ENCODE results near the gene DCAF4L1.

The DCAF4L1 gene

GRCh38 chr4:41981456-41981855, at the start of gene DCAF4L1:
Gene DCAF4L1, plus strand, starts transcription at chr4:41981756. Its CDS starts 37 bp downstream, at chr4:41981793.
- no peak for DNase-seq (ENCODE audit: low spot score)

- no peak for DNase-seq (ENCODE audit: low spot score)
Observed at GRCh38 chr4:41932988-41933387, 48.6 kb upstream of the DCAF4L1 start.

- no peak for DNase-seq (ENCODE audit: low spot score)
Observed at GRCh38 chr4:41933997-41934503, 47.5 kb upstream of the DCAF4L1 start.

- DNase-seq (ENCODE audit: low spot score) = no peak
Observed at GRCh38 chr4:41934514-41934900, 47.0 kb upstream of the DCAF4L1 start.

GRCh38 chr4:41934901-41935651, 46.5 kb upstream of the DCAF4L1 start, which contains the start of gene TMEM33:
Gene TMEM33, plus strand, starts transcription at chr4:41935429. Its CDS starts 56 bp downstream, at chr4:41935485.
- DNase-seq (ENCODE audit: low spot score) = peak; percentile 90

GRCh38 chr4:41935652-41936021, 45.9 kb upstream of the DCAF4L1 start:
- DNase-seq (ENCODE audit: low spot score) = no peak

- DNase-seq (ENCODE audit: low spot score) = no peak
Observed at GRCh38 chr4:41939016-41939626, 42.4 kb upstream of the DCAF4L1 start.

GRCh38 chr4:41940834-41941233, 40.7 kb upstream of the DCAF4L1 start:
- DNase-seq (ENCODE audit: low spot score) = no peak

GRCh38 chr4:41943506-41943905, 38.0 kb upstream of the DCAF4L1 start:
- DNase-seq (ENCODE audit: low spot score) = no peak

GRCh38 chr4:41944089-41944488, 37.5 kb upstream of the DCAF4L1 start:
- no peak for DNase-seq (ENCODE audit: low spot score)

- no peak for DNase-seq (ENCODE audit: low spot score)
Observed at GRCh38 chr4:41949531-41949930, 32.0 kb upstream of the DCAF4L1 start.

GRCh38 chr4:41957634-41958033, 23.9 kb upstream of the DCAF4L1 start:
- DNase-seq (ENCODE audit: low spot score) = peak; percentile 25

- no peak for DNase-seq (ENCODE audit: low spot score)
Observed at GRCh38 chr4:41963105-41963504, 18.5 kb upstream of the DCAF4L1 start.

GRCh38 chr4:41964401-41964800, 17.2 kb upstream of the DCAF4L1 start:
- no peak for DNase-seq (ENCODE audit: low spot score)

- no peak for DNase-seq (ENCODE audit: low spot score)
Observed at GRCh38 chr4:41967392-41967791, 14.2 kb upstream of the DCAF4L1 start.

- no peak for DNase-seq (ENCODE audit: low spot score)
Observed at GRCh38 chr4:41969671-41970070, 11.9 kb upstream of the DCAF4L1 start.

- no peak for DNase-seq (ENCODE audit: low spot score)
Observed at GRCh38 chr4:41975341-41975740, 6.2 kb upstream of the DCAF4L1 start.

- no peak for DNase-seq (ENCODE audit: low spot score)
Observed at GRCh38 chr4:41976775-41977516, 4.6 kb upstream of the DCAF4L1 start.

GRCh38 chr4:41977709-41978108, 3.8 kb upstream of the DCAF4L1 start:
- no peak for DNase-seq (ENCODE audit: low spot score)

- no peak for DNase-seq (ENCODE audit: low spot score)
Observed at GRCh38 chr4:41982716-41983115, 1.2 kb downstream of the DCAF4L1 start.

- no peak for DNase-seq (ENCODE audit: low spot score)
Observed at GRCh38 chr4:41985151-41985550, 3.6 kb downstream of the DCAF4L1 start.

- no peak for DNase-seq (ENCODE audit: low spot score)
Observed at GRCh38 chr4:41989994-41990364, 8.4 kb downstream of the DCAF4L1 start.

All from SW480 (cell line).